Hematopoietic multipotent progenitor cell treated with erythropoietin and hydrocortisone succinate and interleukin-3 and kit ligand, for 4 days (in vitro differentiated cells): Measurements from ENCODE around the gene EVA1A.
"Not testable (repeated sequence)": the region's sequence is repeated elsewhere in the genome, so short reads cannot be mapped to it uniquely, and the experiment has no call there.

ENCODE experiments used
- DNase-seq: peaks from one replicate; pipeline ENCODE4 v3.0.0-alpha.2; 2015

EVA1A gene

GRCh38 chr2:75516378-75517360, 44.1 kb downstream of the EVA1A start:
- no peak for DNase-seq

GRCh38 chr2:75515584-75516368, 45.0 kb downstream of the EVA1A start:
- no peak for DNase-seq

- DNase-seq: no peak
Observed at GRCh38 chr2:75513616-75514170, 47.0 kb downstream of the EVA1A start.

- no peak for DNase-seq
Observed at GRCh38 chr2:75512455-75513212, 48.1 kb downstream of the EVA1A start.

GRCh38 chr2:75506101-75506697, 54.5 kb downstream of the EVA1A start:
- DNase-seq: no peak

- no peak for DNase-seq
Observed at GRCh38 chr2:75505012-75505411, 55.7 kb downstream of the EVA1A start.

GRCh38 chr2:75503048-75503607, 57.6 kb downstream of the EVA1A start:
- DNase-seq: no peak

GRCh38 chr2:75500633-75501032, 60.1 kb downstream of the EVA1A start:
- no peak for DNase-seq

- no peak for DNase-seq
Observed at GRCh38 chr2:75499534-75499933, 61.2 kb downstream of the EVA1A start.

GRCh38 chr2:75498907-75499306, 61.8 kb downstream of the EVA1A start:
- no peak for DNase-seq

- no peak for DNase-seq
Observed at GRCh38 chr2:75497256-75497655, 63.5 kb downstream of the EVA1A start.

GRCh38 chr2:75495862-75496261, 64.9 kb downstream of the EVA1A start:
- no peak for DNase-seq

GRCh38 chr2:75494137-75494769, 66.5 kb downstream of the EVA1A start:
- no peak for DNase-seq

- DNase-seq: no peak
Observed at GRCh38 chr2:75493230-75493629, 67.5 kb downstream of the EVA1A start.

GRCh38 chr2:75491129-75491753, 69.5 kb downstream of the EVA1A start:
- DNase-seq: no peak

- DNase-seq: no peak
Observed at GRCh38 chr2:75489721-75490120, 71.0 kb downstream of the EVA1A start.

- no peak for DNase-seq
Observed at GRCh38 chr2:75488157-75488556, 72.6 kb downstream of the EVA1A start.

- not testable (repeated sequence) for DNase-seq
Observed at GRCh38 chr2:75486735-75487134, 74.0 kb downstream of the EVA1A start.

- no peak for DNase-seq
Observed at GRCh38 chr2:75484840-75485239, 75.9 kb downstream of the EVA1A start.

GRCh38 chr2:75483878-75484277, 76.9 kb downstream of the EVA1A start:
- no peak for DNase-seq

GRCh38 chr2:75482398-75482797, 78.3 kb downstream of the EVA1A start:
- no peak for DNase-seq
